GM12873 (cell line): ENCODE data around the gene CBX5.

Experiments used
- TF ChIP-seq, protein P1 (sequence below): IDR thresholded peaks from 2 replicates; pipeline ENCODE4 v1.5.1; 2012; ENCODE audit warnings: low read depth, mild to moderate bottlenecking, moderate library complexity, low read length, control low read depth; ENCODE audit not compliant: insufficient read depth; ENCODE audit errors: missing control alignments

CBX5 gene

DNA sequence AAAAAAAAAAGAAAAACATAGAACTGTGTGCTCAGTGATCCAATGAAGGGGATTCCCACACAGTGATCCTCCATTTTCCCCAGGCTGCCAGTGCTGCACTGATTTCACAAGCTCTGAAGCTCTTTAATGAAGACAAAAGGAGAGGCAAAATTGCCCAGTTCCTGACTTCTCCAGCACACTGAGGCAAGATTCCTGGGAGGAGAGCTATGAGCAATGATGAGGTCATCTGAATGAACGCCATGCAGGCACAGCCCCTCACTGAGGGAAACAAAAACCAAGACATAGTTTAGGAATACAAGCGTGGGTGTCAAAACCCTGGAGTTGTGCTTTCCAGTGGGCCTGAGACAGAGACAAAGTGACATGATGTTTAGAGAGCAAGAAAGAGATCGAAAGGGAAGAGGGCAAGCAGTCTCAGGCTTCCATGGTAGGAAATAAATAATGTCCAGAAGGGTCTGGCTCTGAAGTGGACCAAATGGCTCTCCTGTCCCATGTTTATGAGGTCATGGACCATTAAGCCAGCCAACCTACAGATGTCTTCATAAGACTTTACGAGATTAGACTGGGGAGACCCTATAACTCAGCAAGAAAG, 50.2 kb downstream of the CBX5 start:
- TF ChIP-seq, protein P1, sequence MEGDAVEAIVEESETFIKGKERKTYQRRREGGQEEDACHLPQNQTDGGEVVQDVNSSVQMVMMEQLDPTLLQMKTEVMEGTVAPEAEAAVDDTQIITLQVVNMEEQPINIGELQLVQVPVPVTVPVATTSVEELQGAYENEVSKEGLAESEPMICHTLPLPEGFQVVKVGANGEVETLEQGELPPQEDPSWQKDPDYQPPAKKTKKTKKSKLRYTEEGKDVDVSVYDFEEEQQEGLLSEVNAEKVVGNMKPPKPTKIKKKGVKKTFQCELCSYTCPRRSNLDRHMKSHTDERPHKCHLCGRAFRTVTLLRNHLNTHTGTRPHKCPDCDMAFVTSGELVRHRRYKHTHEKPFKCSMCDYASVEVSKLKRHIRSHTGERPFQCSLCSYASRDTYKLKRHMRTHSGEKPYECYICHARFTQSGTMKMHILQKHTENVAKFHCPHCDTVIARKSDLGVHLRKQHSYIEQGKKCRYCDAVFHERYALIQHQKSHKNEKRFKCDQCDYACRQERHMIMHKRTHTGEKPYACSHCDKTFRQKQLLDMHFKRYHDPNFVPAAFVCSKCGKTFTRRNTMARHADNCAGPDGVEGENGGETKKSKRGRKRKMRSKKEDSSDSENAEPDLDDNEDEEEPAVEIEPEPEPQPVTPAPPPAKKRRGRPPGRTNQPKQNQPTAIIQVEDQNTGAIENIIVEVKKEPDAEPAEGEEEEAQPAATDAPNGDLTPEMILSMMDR, result no peak

DNA sequence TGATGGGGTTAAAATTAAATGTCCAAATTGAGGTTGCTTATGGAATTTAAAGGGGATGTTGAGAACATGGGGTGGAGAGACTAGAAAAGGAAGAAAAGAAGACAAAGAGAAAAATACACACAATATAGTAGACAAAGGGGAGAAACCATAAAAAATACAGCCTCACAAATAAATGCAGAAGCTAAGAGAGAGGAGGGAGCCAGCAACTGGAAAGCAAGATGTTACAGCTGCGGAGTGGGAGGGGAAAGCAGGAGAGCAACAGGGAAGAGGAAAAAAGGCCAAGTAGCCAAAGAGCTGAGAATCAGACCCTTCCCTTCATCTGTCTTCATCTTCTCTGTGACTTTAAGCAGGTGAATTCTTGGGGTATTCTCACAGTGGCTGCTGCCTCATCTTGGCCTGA, 51.5 kb downstream of the CBX5 start:
- TF ChIP-seq, protein P1, result no peak

DNA sequence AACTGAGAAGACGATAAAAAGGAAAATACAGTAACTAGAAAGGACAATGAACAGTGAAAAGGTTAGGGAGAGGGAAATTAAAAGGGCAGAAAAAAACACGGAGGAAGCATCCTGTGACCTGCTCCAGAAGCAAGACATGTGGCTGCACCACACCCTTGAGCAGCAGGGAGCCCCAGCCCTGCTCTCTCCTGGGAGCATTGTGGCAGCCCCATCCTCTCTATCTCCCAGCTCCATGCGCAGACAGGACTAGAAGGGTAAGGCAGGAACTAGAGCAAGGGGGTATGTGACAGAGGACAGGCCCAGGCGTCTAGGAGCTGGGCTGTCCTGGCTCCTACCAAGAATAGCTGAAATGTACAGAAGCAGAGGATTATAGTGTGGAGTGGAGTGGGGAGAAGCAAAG, 52.5 kb downstream of the CBX5 start:
- TF ChIP-seq, protein P1, result no peak

DNA sequence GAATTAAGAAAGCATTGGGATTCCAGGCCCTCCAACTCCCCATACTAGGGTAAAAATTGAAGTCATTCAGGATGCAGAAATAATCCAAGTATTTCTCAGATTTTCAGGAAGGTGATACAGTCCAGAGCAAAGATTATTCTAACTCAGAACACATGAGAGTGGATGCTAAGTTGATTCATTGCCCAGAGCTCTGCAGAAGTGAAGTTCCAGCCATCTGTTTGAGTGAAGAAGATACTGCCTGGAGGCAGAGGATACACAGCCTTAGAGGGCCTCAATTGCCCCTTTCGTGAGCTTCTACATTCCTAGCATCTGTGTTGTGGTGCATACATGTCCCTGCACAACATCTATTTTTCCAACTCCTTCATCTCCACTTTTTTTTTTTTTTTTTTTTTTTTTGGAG, 54.3 kb downstream of the CBX5 start:
- TF ChIP-seq, protein P1, result no peak

DNA sequence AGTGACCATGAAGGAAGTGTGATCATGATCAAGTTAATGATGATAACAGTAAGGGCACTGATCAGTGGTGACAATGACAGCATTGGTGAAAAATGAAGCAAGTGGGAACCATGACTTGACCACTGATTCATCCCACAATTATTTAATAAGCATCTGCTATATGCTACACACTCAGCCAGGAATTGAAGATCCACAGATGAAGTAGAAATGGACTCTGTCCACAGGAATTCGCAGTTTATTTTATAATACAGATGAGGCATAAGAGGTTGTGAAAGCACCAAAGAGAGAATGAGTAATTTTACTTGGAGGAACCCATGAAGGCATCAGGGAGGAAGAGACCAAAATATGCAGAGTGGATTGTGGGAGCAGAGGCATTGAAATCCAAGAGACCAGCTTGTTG, 57.3 kb downstream of the CBX5 start:
- TF ChIP-seq, protein P1, result no peak

DNA sequence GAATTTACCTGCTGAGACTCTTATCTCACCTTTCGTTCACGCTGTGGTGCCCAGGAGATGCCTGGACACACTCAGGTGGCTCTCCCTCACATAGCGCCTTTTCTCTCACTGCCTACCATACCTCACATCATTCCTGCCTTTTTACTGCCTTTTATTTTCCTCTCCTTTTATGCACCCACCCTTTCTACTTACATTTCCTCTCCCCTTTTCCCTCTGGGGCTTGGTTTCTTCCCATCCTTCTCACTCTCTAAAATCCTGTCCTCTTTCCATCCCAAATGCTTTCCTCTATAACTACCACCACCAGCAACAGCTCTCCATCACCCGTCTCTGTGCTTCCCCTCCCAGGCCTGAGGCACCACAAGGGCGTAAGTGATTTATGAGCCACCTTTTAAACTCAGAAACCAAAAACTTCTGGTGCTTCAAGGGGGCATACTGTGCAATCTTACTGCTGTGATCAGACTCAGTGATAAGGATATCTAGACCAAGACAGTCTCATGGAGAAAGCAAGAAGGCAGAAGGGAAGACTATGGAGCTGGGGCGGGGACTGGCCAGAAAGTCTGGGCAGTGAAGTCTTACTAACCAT, 58.4 kb downstream of the CBX5 start:
- TF ChIP-seq, protein P1, result no peak

DNA sequence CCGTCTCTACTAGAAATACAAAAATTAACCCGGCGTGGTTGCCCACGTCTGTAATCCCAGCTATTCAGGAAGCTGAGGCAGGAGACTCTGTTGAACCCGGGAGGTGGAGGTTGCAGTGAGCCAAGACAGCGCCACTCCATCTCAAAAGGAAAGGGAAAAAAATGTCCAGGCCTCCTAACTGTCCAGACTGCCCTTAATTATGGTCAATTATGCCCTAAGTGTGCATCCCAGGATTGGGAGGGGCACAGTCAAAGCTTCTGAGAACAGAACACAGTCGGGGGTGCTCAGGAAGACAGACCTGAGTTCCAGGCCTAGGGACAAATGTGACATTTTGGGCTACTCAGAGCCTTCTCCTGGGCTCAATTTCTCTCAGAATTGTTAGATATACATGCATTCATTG, 59.4 kb downstream of the CBX5 start:
- TF ChIP-seq, protein P1, result no peak
